Trophoblast cell (in vitro differentiated cells and primary cell): ENCODE data around the gene MTCL3.

ENCODE experiments used
- DNase-seq, 2 donors: peaks; one replicate each; pipeline ENCODE4 v3.0.0-alpha.2; 2016
- H2AFZ ChIP-seq: 2 replicates; pipeline ENCODE4 v1.6.1; 2013; ENCODE audit warnings: low read length, moderate library complexity, mild to moderate bottlenecking; ENCODE audit not compliant: insufficient read depth, poor library complexity
- H2AK5ac ChIP-seq: 2 replicates; pipeline ENCODE4 v1.6.1; 2013; ENCODE audit warnings: mild to moderate bottlenecking, low read length
- H2BK120ac ChIP-seq: 2 replicates; pipeline ENCODE4 v1.6.1; 2013; ENCODE audit warnings: low read length, mild to moderate bottlenecking, moderate library complexity; ENCODE audit not compliant: insufficient read depth, poor library complexity
- H2BK12ac ChIP-seq: 2 replicates; pipeline ENCODE4 v1.6.1; 2013; ENCODE audit warnings: mild to moderate bottlenecking, low read length, moderate library complexity
- H2BK5ac ChIP-seq: 2 replicates; pipeline ENCODE4 v1.6.1; 2013; ENCODE audit warnings: low read length, low read depth, moderate library complexity, mild to moderate bottlenecking; ENCODE audit not compliant: poor library complexity
- H3K14ac ChIP-seq: 2 replicates; pipeline ENCODE4 v1.6.1; 2013; ENCODE audit warnings: mild to moderate bottlenecking, low read length
- H3K18ac ChIP-seq: 2 replicates; pipeline ENCODE4 v1.6.1; 2013; ENCODE audit warnings: mild to moderate bottlenecking, low read length
- H3K23ac ChIP-seq: 2 replicates; pipeline ENCODE4 v1.6.1; 2013; ENCODE audit warnings: low read length
- H3K27ac ChIP-seq: 2 replicates; pipeline ENCODE4 v1.5.1; 2013; ENCODE audit warnings: low read depth, mild to moderate bottlenecking, inconsistent platforms, low read length, moderate library complexity
- H3K27me3 ChIP-seq: 2 replicates; pipeline ENCODE4 v1.6.1; 2013; ENCODE audit warnings: inconsistent platforms, mild to moderate bottlenecking, low read length, moderate library complexity; ENCODE audit not compliant: insufficient read depth
- H3K36me3 ChIP-seq, 2 experiments: 1 replicate in 1 of 2; 2 replicates in 1 of 2; pipeline ENCODE4 v1.6.1; 2013; ENCODE audit warnings: low read length in 2 of 2, mild to moderate bottlenecking in 2 of 2, moderate library complexity in 1 of 2; ENCODE audit not compliant: insufficient read depth in 2 of 2, control insufficient read depth in 1 of 2
- H3K4ac ChIP-seq: 2 replicates; pipeline ENCODE4 v1.6.1; 2013; ENCODE audit warnings: low read depth, mild to moderate bottlenecking, low read length, moderate library complexity
- H3K4me1 ChIP-seq, 2 experiments: 1 replicate in 1 of 2; 2 replicates in 1 of 2; pipeline ENCODE4 v1.6.1; 2013; ENCODE audit warnings: low read length in 2 of 2, mild to moderate bottlenecking in 2 of 2, moderate library complexity in 1 of 2; ENCODE audit not compliant: insufficient read depth in 2 of 2, control insufficient read depth in 1 of 2
- H3K4me2 ChIP-seq: 2 replicates; pipeline ENCODE4 v1.6.1; 2013; ENCODE audit warnings: inconsistent platforms, mild to moderate bottlenecking, low read length, moderate library complexity
- H3K4me3 ChIP-seq: 2 replicates; pipeline ENCODE4 v1.5.1; 2013; ENCODE audit warnings: mild to moderate bottlenecking, low read depth, low read length, inconsistent platforms
- H3K79me1 ChIP-seq: one replicate; pipeline ENCODE4 v1.6.1; 2013; ENCODE audit warnings: low read length
- H3K79me2 ChIP-seq: 2 replicates; pipeline ENCODE4 v1.6.1; 2013; ENCODE audit warnings: low read length, mild to moderate bottlenecking; ENCODE audit not compliant: control insufficient read depth, insufficient read depth, poor library complexity
- H3K9ac ChIP-seq: 2 replicates; pipeline ENCODE4 v1.6.1; 2013; ENCODE audit warnings: mild to moderate bottlenecking, low read length
- H3K9me3 ChIP-seq: 2 replicates; pipeline ENCODE4 v1.6.1; 2013; ENCODE audit warnings: low read depth, mild to moderate bottlenecking, control low read depth, inconsistent platforms, low read length; ENCODE audit not compliant: insufficient read depth
- H4K12ac ChIP-seq: 2 replicates; pipeline ENCODE4 v1.6.1; 2013; ENCODE audit warnings: low read depth, mild to moderate bottlenecking, low read length, moderate library complexity
- H4K8ac ChIP-seq: 2 replicates; pipeline ENCODE4 v1.6.1; 2013; ENCODE audit warnings: low read depth, mild to moderate bottlenecking, low read length, moderate library complexity
- H4K91ac ChIP-seq: one replicate; pipeline ENCODE4 v1.6.1; 2013; ENCODE audit warnings: low read depth, mild to moderate bottlenecking, low read length, moderate library complexity
- whole genome bisulfite sequencing: extraction: QIAGEN DNeasy Blood & Tissue Kit; methylation state at CpG from one replicate; pipeline ENCODE4 v1.1.7; 2013; ENCODE audit warnings: missing lambda C conversion rate; ENCODE audit not compliant: insufficient read length, insufficient coverage; ENCODE audit errors: extremely low coverage; 5-methylcytosine and 5-hydroxymethylcytosine counted together

MTCL3 gene

DNA sequence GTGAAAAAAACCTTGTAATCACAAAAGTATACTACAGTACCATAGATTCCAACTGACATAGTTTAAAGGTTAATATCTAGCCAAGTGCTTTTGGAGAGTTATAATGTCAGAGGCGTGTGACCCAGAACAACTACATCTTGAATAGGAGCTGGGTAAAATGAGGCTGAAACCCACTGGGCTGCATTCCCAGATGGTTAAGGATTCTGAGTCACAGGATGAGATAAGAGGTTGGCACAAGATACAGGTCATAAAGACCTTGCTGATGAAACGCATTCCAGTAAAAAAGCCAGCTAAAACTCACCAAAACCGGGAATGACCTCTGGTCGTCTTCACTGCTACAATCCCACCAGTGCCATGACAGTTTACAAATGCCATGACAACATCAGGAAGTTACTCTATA lies 37.5 kb downstream of the MTCL3 start:
- Histone ChIP-seq H3K9me3 (no peaks in the 10 kb centered on the region), H3K4ac (no peak overlapping the region), H3K36me3 (no peaks in the 10 kb centered on the region), H2AK5ac (no peak overlapping the region), H3K4me2 (no peak overlapping the region), H3K14ac (no peak overlapping the region), H4K8ac (no peak overlapping the region), H4K12ac (no peak overlapping the region), H3K4me1 (no peaks in the 10 kb centered on the region), H2AFZ (no peak overlapping the region), H3K23ac (no peak overlapping the region), H3K79me2 (no peaks in the 10 kb centered on the region), H4K91ac (no peak overlapping the region), H3K4me3 (no peak overlapping the region), H3K9ac (no peak overlapping the region), H3K18ac (no peak overlapping the region), H3K79me1 (no peaks in the 10 kb centered on the region), H2BK5ac (no peak overlapping the region), H2BK120ac (no peak overlapping the region), H3K27me3 (no peaks in the 10 kb centered on the region), H2BK12ac (no peak overlapping the region), H3K27ac (no peak overlapping the region)
- DNase-seq = peak in 1 of 2 donors; percentile 48
- WGBS = no CpG with 5 or more reads among the region's 4 CpGs

DNA sequence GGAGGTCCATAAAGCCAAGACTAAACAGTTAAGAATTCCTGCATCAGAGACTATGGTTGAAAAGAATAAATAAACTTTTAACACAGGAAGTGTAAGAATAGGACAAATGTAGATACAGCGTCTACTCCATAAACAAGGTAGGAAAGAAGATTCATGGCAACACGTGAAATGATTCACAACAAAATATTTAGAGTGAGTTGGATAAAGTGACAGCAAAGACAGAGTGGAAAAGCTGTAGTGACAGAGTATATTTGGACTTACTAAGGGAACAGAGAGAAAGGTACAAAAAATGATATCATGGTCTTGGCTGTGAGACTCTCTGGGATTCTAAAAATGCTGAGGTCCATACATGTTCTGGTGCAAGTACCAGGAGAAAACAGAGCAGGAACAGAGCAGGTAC lies 38.0 kb downstream of the MTCL3 start:
- H4K91ac ChIP-seq = no peak overlapping the region
- H2AK5ac ChIP-seq = no peak overlapping the region
- no peak overlapping the region for H3K14ac ChIP-seq
- no peak overlapping the region for H2AFZ ChIP-seq
- no CpG with 5 or more reads among the region's 2 CpGs for whole genome bisulfite sequencing
- no peaks in the 10 kb centered on the region for H3K27me3 ChIP-seq
- no peaks in the 10 kb centered on the region for H3K36me3 ChIP-seq
- no peaks in the 10 kb centered on the region for H3K79me2 ChIP-seq
- no peak overlapping the region for H4K12ac ChIP-seq
- no peak overlapping the region for H2BK5ac ChIP-seq
- no peaks in the 10 kb centered on the region for H3K79me1 ChIP-seq
- no peaks in the 10 kb centered on the region for H3K9me3 ChIP-seq
- H3K4me2 ChIP-seq = no peak overlapping the region
- H3K27ac ChIP-seq = no peak overlapping the region
- H3K18ac ChIP-seq = no peak overlapping the region
- H2BK120ac ChIP-seq = no peak overlapping the region
- no peak overlapping the region for H2BK12ac ChIP-seq
- no peak for DNase-seq
- H4K8ac ChIP-seq = no peak overlapping the region
- no peak overlapping the region for H3K9ac ChIP-seq
- no peak overlapping the region for H3K4me3 ChIP-seq
- no peak overlapping the region for H3K23ac ChIP-seq
- no peaks in the 10 kb centered on the region for H3K4me1 ChIP-seq
- no peak overlapping the region for H3K4ac ChIP-seq

DNA sequence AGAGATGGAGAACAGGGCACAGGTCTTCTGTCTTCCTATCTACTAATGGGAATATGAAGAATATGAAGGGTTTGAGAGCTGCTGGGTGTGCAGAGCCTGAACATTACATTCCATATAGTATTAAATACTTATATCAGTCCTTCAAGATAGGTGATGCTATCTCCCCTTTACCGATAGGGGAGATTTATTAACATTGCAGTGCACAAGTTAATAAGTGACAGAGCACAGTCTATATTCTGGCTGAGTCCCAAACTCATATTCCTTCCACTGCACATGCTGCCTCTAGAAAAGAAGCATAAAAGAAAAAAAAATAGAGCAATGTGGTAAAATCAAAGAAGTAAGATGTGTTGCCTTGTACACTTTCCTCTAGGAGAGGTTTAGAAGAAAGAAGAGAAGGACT lies 41.5 kb downstream of the MTCL3 start:
- Histone ChIP-seq H4K12ac (no peak overlapping the region), H2BK120ac (no peak overlapping the region), H3K18ac (no peak overlapping the region), H4K91ac (no peak overlapping the region), H3K4me3 (no peak overlapping the region), H2AK5ac (no peak overlapping the region), H3K27me3 (no peaks in the 10 kb centered on the region), H3K36me3 (no peaks in the 10 kb centered on the region), H3K9ac (no peak overlapping the region), H3K79me2 (no peaks in the 10 kb centered on the region), H3K4ac (no peak overlapping the region), H3K27ac (no peak overlapping the region), H3K4me2 (no peak overlapping the region), H3K79me1 (no peaks in the 10 kb centered on the region), H2BK12ac (no peak overlapping the region), H2AFZ (no peak overlapping the region), H3K9me3 (peaks cover 2% of the 10 kb centered on the region), H4K8ac (no peak overlapping the region), H2BK5ac (no peak overlapping the region), H3K23ac (no peak overlapping the region), H3K4me1 (no peaks in the 10 kb centered on the region), H3K14ac (no peak overlapping the region)
- no CpG with 5 or more reads among the region's 1 CpG for WGBS
- no peak for DNase-seq

DNA sequence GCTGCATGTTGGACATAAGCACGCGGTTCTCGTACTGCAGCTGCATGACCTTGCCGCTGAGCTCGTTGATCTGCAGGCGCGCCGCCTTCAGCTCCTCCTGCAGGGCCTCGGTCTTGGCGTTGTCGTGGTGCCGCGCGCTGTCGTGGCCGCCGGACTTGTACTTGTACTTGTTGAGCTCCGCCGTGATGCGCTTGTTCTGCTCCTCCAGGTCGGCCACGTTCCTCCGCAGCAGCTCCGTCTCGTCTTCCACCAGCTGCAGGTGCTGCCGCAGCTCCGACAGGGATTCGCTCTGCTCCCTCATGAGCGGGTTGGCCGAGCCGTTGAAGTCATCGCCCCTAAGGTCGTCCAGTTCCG lies 43.3 kb downstream of the MTCL3 start:
- Histone ChIP-seq H3K4me1 (no peaks in the 10 kb centered on the region), H4K12ac (no peak overlapping the region), H2AFZ (no peak overlapping the region), H3K9me3 (peaks cover 2% of the 10 kb centered on the region), H3K79me1 (no peaks in the 10 kb centered on the region), H3K27ac (no peak overlapping the region), H2AK5ac (no peak overlapping the region), H3K18ac (no peak overlapping the region), H3K4me3 (no peak overlapping the region), H3K23ac (no peak overlapping the region), H3K4ac (no peak overlapping the region), H3K4me2 (no peak overlapping the region), H4K91ac (no peak overlapping the region), H3K9ac (no peak overlapping the region), H2BK120ac (no peak overlapping the region), H3K79me2 (no peaks in the 10 kb centered on the region), H3K27me3 (no peaks in the 10 kb centered on the region), H4K8ac (no peak overlapping the region), H3K36me3 (no peaks in the 10 kb centered on the region), H3K14ac (no peak overlapping the region), H2BK5ac (no peak overlapping the region), H2BK12ac (no peak overlapping the region)
- WGBS = no CpG with 5 or more reads among the region's 34 CpGs
- DNase-seq = no peak
